H1 (cell line): ENCODE data around the gene ANKS1B. TPM values are rescaled to one million over a fixed set of nuclear protein-coding genes. Genes with fewer than 3 reads are reported as not detected.

Source experiments
- CTCF ChIA-PET: fragments of 300-600 bp; sonication (Branson Sonifier 250); formaldehyde crosslinking; loops from one replicate; lab custom pipeline; 2021; ENCODE audit not compliant: partially characterized antibody; lab: Charles Lee
- POLR2A ChIA-PET: fragments of 300-600 bp; sonication (Branson Sonifier 250); formaldehyde crosslinking; loops from one replicate; lab custom pipeline; 2021; ENCODE audit warnings: inconsistent platforms; ENCODE audit not compliant: partially characterized antibody; lab: Charles Lee
- DNase-seq, 2 experiments: peaks; one replicate each; pipeline versions ENCODE4 v3.0.0 to v3.0.0-alpha.2; 2010 to 2022; ENCODE audit warnings: low spot score in 2 of 2, low read depth in 1 of 2, mixed read lengths in 1 of 2
- FAIRE-seq: peaks from 2 replicates; lab custom pipeline; 2011; peaks lifted over from hg19 to GRCh38; lab: Jason Lieb, UNC
- H2AFZ ChIP-seq: 2 replicates; pipeline ENCODE4 v1.8.1; 2012; ENCODE audit warnings: low read length, inconsistent platforms
- H2AK5ac ChIP-seq: 2 replicates; pipeline ENCODE4 v1.6.1; 2013; ENCODE audit warnings: low read depth, low read length
- H2BK120ac ChIP-seq: replicated peaks from 2 replicates; pipeline ENCODE3; 2013; ENCODE audit warnings: low read depth, low read length, inconsistent platforms
- H2BK12ac ChIP-seq: 2 replicates; pipeline ENCODE4 v1.6.1; 2013; ENCODE audit warnings: low read depth, low read length
- H2BK15ac ChIP-seq: 2 replicates; pipeline ENCODE4 v1.6.1; 2013; ENCODE audit warnings: low read length
- H2BK20ac ChIP-seq: 2 replicates; pipeline ENCODE4 v1.6.1; 2013; ENCODE audit warnings: low read length
- H2BK5ac ChIP-seq: 2 replicates; pipeline ENCODE4 v1.6.1; 2013; ENCODE audit warnings: low read depth, low read length
- H3K14ac ChIP-seq: 2 replicates; pipeline ENCODE4 v1.6.1; 2013; ENCODE audit warnings: inconsistent platforms; ENCODE audit not compliant: insufficient read length
- H3K18ac ChIP-seq: 2 replicates; pipeline ENCODE4 v1.6.1; 2013; ENCODE audit warnings: low read length; ENCODE audit errors: extremely low read depth
- H3K23ac ChIP-seq: 2 replicates; pipeline ENCODE4 v1.6.1; 2013; ENCODE audit warnings: inconsistent platforms; ENCODE audit not compliant: insufficient read length
- H3K23me2 ChIP-seq: 2 replicates; pipeline ENCODE4 v1.6.1; 2013; ENCODE audit warnings: low read depth, low read length
- H3K27ac ChIP-seq: 2 replicates; pipeline ENCODE4 v1.6.1; 2011; ENCODE audit warnings: low read depth, low read length, inconsistent platforms
- H3K27me3 ChIP-seq, 4 experiments: replicated peaks in 1 of 4; 1 replicate in 1 of 4; 2 replicates in 3 of 4; pipeline versions ENCODE4 v1.6.1 to v1.8.1; 2011 to 2013; ENCODE audit warnings: low read length in 3 of 4, mild to moderate bottlenecking in 3 of 4, inconsistent platforms in 2 of 4, mixed read lengths in 2 of 4, moderate library complexity in 1 of 4; ENCODE audit not compliant: control insufficient read depth in 3 of 4, insufficient read depth in 3 of 4; ENCODE audit errors: extremely low read depth in 1 of 4
- H3K36me3 ChIP-seq, 4 experiments: 2 replicates each; pipeline versions ENCODE4 v1.6.1 to v1.8.1; 2011 to 2013; ENCODE audit warnings: mild to moderate bottlenecking in 4 of 4, low read length in 3 of 4, moderate library complexity in 2 of 4, control low read depth in 1 of 4, inconsistent platforms in 1 of 4; ENCODE audit not compliant: insufficient read depth in 4 of 4, control insufficient read depth in 2 of 4
- H3K4ac ChIP-seq: replicated peaks from 2 replicates; pipeline ENCODE3; 2013; ENCODE audit warnings: low read length, low read depth, mixed read lengths, inconsistent platforms; ENCODE audit not compliant: insufficient read length
- H3K4me1 ChIP-seq, 4 experiments: replicated peaks in 1 of 4; 1 replicate in 1 of 4; 2 replicates in 3 of 4; pipeline versions ENCODE4 v1.6.1 to v1.8.1; 2011 to 2013; ENCODE audit warnings: low read length in 3 of 4, inconsistent platforms in 2 of 4, mixed read lengths in 1 of 4; ENCODE audit not compliant: insufficient read depth in 4 of 4, control insufficient read depth in 3 of 4
- H3K4me2 ChIP-seq, 2 experiments: 2 replicates each; pipeline versions ENCODE4 v1.6.1 to v1.8.1; 2011 to 2013; ENCODE audit warnings: low read depth in 2 of 2, low read length in 2 of 2, control low read depth in 1 of 2, inconsistent platforms in 1 of 2, mild to moderate bottlenecking in 1 of 2; ENCODE audit not compliant: insufficient read depth in 1 of 2
- H3K4me3 ChIP-seq, 4 experiments: fragments of 200-600, 300-600 bp in 1 of 4; sonication (generic), shearing (Covaris generic), sonication (Bioruptor Twin) in 1 of 4; 2 replicates each; pipeline versions ENCODE4 v1.5.1 to v1.8.1; 2011 to 2016; ENCODE audit warnings: low read length in 4 of 4, low read depth in 3 of 4, control low read depth in 2 of 4, inconsistent platforms in 2 of 4, mild to moderate bottlenecking in 2 of 4, mixed read lengths in 1 of 4, moderate library complexity in 1 of 4; ENCODE audit not compliant: insufficient read depth in 2 of 4; ENCODE audit errors: extremely low read depth in 1 of 4
- H3K56ac ChIP-seq: replicated peaks from 2 replicates; pipeline ENCODE3; 2013; ENCODE audit warnings: low read depth, mild to moderate bottlenecking, mixed read lengths, low read length, inconsistent platforms; ENCODE audit not compliant: insufficient read length
- H3K79me1 ChIP-seq: 2 replicates; pipeline ENCODE4 v1.6.1; 2013; ENCODE audit warnings: low read depth, low read length, control low read depth
- H3K79me2 ChIP-seq, 2 experiments: 2 replicates each; pipeline versions ENCODE4 v1.6.1 to v1.8.1; 2012 to 2013; ENCODE audit warnings: low read length in 2 of 2, mild to moderate bottlenecking in 2 of 2, inconsistent platforms in 1 of 2; ENCODE audit not compliant: insufficient read depth in 2 of 2, control insufficient read depth in 1 of 2
- H3K9ac ChIP-seq, 4 experiments: replicated peaks in 1 of 4; 1 replicate in 1 of 4; 2 replicates in 3 of 4; pipeline versions ENCODE4 v1.6.1 to v1.8.1; 2011 to 2013; ENCODE audit warnings: low read depth in 3 of 4, low read length in 3 of 4, control low read depth in 2 of 4, mild to moderate bottlenecking in 2 of 4, moderate library complexity in 2 of 4, inconsistent platforms in 1 of 4; ENCODE audit errors: extremely low read depth in 1 of 4
- H3K9me3 ChIP-seq, 2 experiments: 2 replicates each; pipeline versions ENCODE4 v1.6.1 to v1.8.1; 2012 to 2013; ENCODE audit warnings: mild to moderate bottlenecking in 2 of 2, moderate library complexity in 2 of 2, control low read depth in 1 of 2, inconsistent platforms in 1 of 2, low read depth in 1 of 2, low read length in 1 of 2, mixed read lengths in 1 of 2; ENCODE audit not compliant: insufficient read depth in 2 of 2
- H4K20me1 ChIP-seq, 2 experiments: replicated peaks in 1 of 2; 2 replicates each; pipeline versions ENCODE3 to v1.8.1; 2011 to 2013; ENCODE audit warnings: inconsistent platforms in 2 of 2, low read length in 2 of 2, mild to moderate bottlenecking in 1 of 2; ENCODE audit not compliant: insufficient read depth in 2 of 2, control insufficient read depth in 1 of 2
- H4K5ac ChIP-seq: 2 replicates; pipeline ENCODE4 v1.6.1; 2013; ENCODE audit warnings: low read length, low read depth, mixed read lengths, inconsistent platforms; ENCODE audit not compliant: insufficient read length
- H4K8ac ChIP-seq: 2 replicates; pipeline ENCODE4 v1.8.0; 2013; ENCODE audit warnings: mild to moderate bottlenecking, moderate library complexity, low read length, inconsistent platforms; ENCODE audit not compliant: insufficient read depth; ENCODE audit errors: extremely low read depth
- H4K91ac ChIP-seq: replicated peaks from 2 replicates; pipeline ENCODE3; 2013; ENCODE audit warnings: low read length, mixed read lengths, inconsistent platforms; ENCODE audit not compliant: insufficient read length
- ASH2L ChIP-seq: fragments of 200-600, 300-600 bp; sonication (generic); IDR thresholded peaks from one replicate; pipeline ENCODE4 v1.7.1; 2017; ENCODE audit warnings: low read length
- WGBS, 2 experiments: shearing (Covaris generic) in 1 of 2; methylation state at CpG; one replicate each; pipeline versions ENCODE4 v1.1.6 to v1.1.7; 2013 to 2015; ENCODE audit warnings: low lambda C conversion rate in 2 of 2, mixed read lengths in 2 of 2, inconsistent platforms in 1 of 2, low coverage in 1 of 2, missing lambda C conversion rate in 1 of 2; ENCODE audit not compliant: insufficient replicate concordance in 2 of 2, insufficient coverage in 1 of 2, insufficient read length in 1 of 2; ENCODE audit errors: extremely low coverage in 1 of 2, missing lambda C conversion rate in 1 of 2; 5-methylcytosine and 5-hydroxymethylcytosine counted together
- polyA plus RNA-seq, 7 experiments: library from polyadenylated mRNA; depleted of rRNA in 3 of 7; stranded (reverse) in 5 of 7; unstranded in 2 of 7; fragments of >200 nt in 5 of 7; fragments of 200-250 nt in 2 of 7; gene quantifications; 1 replicate in 5 of 7; 2 replicates in 1 of 7; 4 replicates in 1 of 7; pipeline versions ENCODE4 v1.2.1 to v1.2.3, GENCODE V29; 2011 to 2013; ENCODE audit warnings: missing spikeins in 2 of 7, mixed read lengths in 2 of 7
- total RNA-seq: library from RNA; stranded (reverse); fragmentation: NEBNext Ultra II Directional; extraction: Animal tissue kit (Norgen Biotek cat#: 25700); gene quantifications from 2 replicates; pipeline ENCODE4 v1.2.1, GENCODE V29; 2021

ANKS1B gene
- total and polyA plus RNA-seq, 2 of the 8 experiments (the other 6 are each of a cell fraction or from before 2014, with no cell fraction given) = 2.7 to 6.1 TPM

- H3K36me3 ChIP-seq = peaks cover 0 to 4% (median 0%) of the 10 kb centered on the region in 4 experiments; a peak in 2 of 8 replicates
- no peak overlapping the region for H3K56ac ChIP-seq
- no peak overlapping the region for H3K14ac ChIP-seq
- H3K9me3 ChIP-seq = no peaks in the 10 kb centered on the region
- no peak overlapping the region for H3K23ac ChIP-seq
- H2AFZ ChIP-seq = no peak overlapping the region
- peaks cover 0 to 2% of the 10 kb centered on the region in 2 experiments for H4K20me1 ChIP-seq
- no peak overlapping the region for H3K27ac ChIP-seq
- H3K79me1 ChIP-seq = no peaks in the 10 kb centered on the region
- CTCF ChIA-PET = interaction anchor here (0.6 to 2.6 kb wide), 17 partner anchors 8 to 299 kb away, joined by 3 to 15 read pairs (median 4); no protein-coding TSS in a partner anchor
- POLR2A ChIA-PET = no interaction called here
- H3K4me2 ChIP-seq = no peak overlapping the region
- no peak overlapping the region for H3K4me3 ChIP-seq
- no peak overlapping the region for H2BK12ac ChIP-seq
- no peaks in the 10 kb centered on the region for H3K27me3 ChIP-seq
- FAIRE-seq (no peak), DNase-seq (no peak)
- no peak overlapping the region for H2AK5ac ChIP-seq
- no peak overlapping the region for H4K91ac ChIP-seq
- no peaks in the 10 kb centered on the region for H3K79me2 ChIP-seq
- H4K5ac ChIP-seq = no peak overlapping the region
- no peak overlapping the region for H2BK5ac ChIP-seq
- no peak overlapping the region for H4K8ac ChIP-seq
- H3K18ac ChIP-seq = no peak overlapping the region
- 0 out of 2 replicates have a peak, but pooled peaks cover 2% of the 10 kb centered on the region for H3K23me2 ChIP-seq
- H2BK20ac ChIP-seq = no peak overlapping the region
- H2BK120ac ChIP-seq = no peak overlapping the region
- H3K9ac ChIP-seq = no peak overlapping the region
- 90% methylated on average over 3 of the region's 3 CpGs; no CpG with 5 or more reads in 1 of the 2 experiments for WGBS, 2 experiments
- H2BK15ac ChIP-seq = no peak overlapping the region
- no peak overlapping the region for H3K4ac ChIP-seq
- TF ChIP-seq ASH2L = no peak
- TF ChIP-seq, all 59 proteins: peak for 0
- H3K4me1 ChIP-seq = peaks cover 2 to 11% (median 5%) of the 10 kb centered on the region in 4 experiments; a peak in 3 of 7 replicates
Observed at GRCh38 chr12:98699586-98699985, 1285.2 kb downstream of the ANKS1B start.
